ENCODE measurements around the gene FAAP24. TPM values are rescaled to one million over a fixed set of nuclear protein-coding genes. Genes with fewer than 3 reads are reported as not detected.
"Not testable (repeated sequence)": the region's sequence is repeated elsewhere in the genome, so short reads cannot be mapped to it uniquely, and the experiment has no call there.

FAAP24 gene
- polyA plus RNA-seq, 1 experiment: 1.8 TPM

GRCh38 chr19:33022472-33023116 lies 50.6 kb downstream of the FAAP24 start:
- Histone ChIP-seq H3K27ac (ENCODE audit: low read depth, low read length) (no peak overlapping the region), H3K27me3 (ENCODE audit: control insufficient read depth, insufficient read depth, low read length) (no peaks in the 10 kb centered on the region), H3K9me3 (ENCODE audit: control insufficient read depth, insufficient read depth, low read length) (no peaks in the 10 kb centered on the region; the same call in 1 of the 2 replicates), H3K4me3 (ENCODE audit: low read depth, low read length) (no peak overlapping the region)
- TF ChIP-seq, protein P1, sequence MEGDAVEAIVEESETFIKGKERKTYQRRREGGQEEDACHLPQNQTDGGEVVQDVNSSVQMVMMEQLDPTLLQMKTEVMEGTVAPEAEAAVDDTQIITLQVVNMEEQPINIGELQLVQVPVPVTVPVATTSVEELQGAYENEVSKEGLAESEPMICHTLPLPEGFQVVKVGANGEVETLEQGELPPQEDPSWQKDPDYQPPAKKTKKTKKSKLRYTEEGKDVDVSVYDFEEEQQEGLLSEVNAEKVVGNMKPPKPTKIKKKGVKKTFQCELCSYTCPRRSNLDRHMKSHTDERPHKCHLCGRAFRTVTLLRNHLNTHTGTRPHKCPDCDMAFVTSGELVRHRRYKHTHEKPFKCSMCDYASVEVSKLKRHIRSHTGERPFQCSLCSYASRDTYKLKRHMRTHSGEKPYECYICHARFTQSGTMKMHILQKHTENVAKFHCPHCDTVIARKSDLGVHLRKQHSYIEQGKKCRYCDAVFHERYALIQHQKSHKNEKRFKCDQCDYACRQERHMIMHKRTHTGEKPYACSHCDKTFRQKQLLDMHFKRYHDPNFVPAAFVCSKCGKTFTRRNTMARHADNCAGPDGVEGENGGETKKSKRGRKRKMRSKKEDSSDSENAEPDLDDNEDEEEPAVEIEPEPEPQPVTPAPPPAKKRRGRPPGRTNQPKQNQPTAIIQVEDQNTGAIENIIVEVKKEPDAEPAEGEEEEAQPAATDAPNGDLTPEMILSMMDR (IDR thresholded peaks at IDR 0.05; ENCODE audit: low read depth, low read length): no peak
- ChIA-PET POLR2A (no interaction called here), CTCF (no interaction called here)
- DNase-seq (ENCODE audit: low read depth, low spot score): no peak

DNA sequence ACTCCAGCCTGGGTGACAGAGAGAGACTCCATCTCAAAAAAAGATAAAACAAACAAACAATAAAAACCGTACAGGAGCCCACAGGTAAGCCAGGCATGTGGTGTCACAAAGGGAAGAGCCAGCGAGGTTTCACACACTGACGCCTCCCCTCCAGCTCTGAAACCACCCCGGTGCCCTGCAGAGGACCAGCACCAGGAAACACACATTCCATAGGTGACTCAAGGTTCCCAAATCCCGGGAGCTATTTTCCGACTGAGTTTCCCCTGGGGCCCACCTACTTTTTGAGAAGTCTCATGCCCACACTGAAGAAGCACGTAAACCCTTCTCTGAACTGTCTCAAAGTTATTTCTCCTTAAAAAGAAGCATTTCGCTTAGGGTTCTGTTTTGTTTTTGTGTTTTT lies 52.4 kb downstream of the FAAP24 start:
- H3K27ac ChIP-seq (ENCODE audit: low read depth, low read length): no peak overlapping the region
- no peaks in the 10 kb centered on the region for H3K27me3 ChIP-seq (ENCODE audit: control insufficient read depth, insufficient read depth, low read length)
- peaks cover 3% of the 10 kb centered on the region; the same call in 1 of the 2 replicates for H3K9me3 ChIP-seq (ENCODE audit: control insufficient read depth, insufficient read depth, low read length)
- TF ChIP-seq, protein P1 (IDR thresholded peaks at IDR 0.05; ENCODE audit: low read depth, low read length): no peak
- CTCF ChIA-PET: no interaction called here
- no peak overlapping the region for H3K4me3 ChIP-seq (ENCODE audit: low read depth, low read length)
- DNase-seq (ENCODE audit: low read depth, low spot score): no peak
- POLR2A ChIA-PET: no interaction called here

GRCh38 chr19:33025468-33026238 lies 53.6 kb downstream of the FAAP24 start:
- H3K27me3 ChIP-seq (ENCODE audit: control insufficient read depth, insufficient read depth, low read length); H3K4me3 ChIP-seq (ENCODE audit: low read depth, low read length); H3K27ac ChIP-seq (ENCODE audit: low read depth, low read length); DNase-seq (ENCODE audit: low read depth, low spot score); POLR2A ChIA-PET; CTCF ChIA-PET: not testable (repeated sequence)
- peaks cover 12% of the 10 kb centered on the region for H3K9me3 ChIP-seq (ENCODE audit: control insufficient read depth, insufficient read depth, low read length)

DNA sequence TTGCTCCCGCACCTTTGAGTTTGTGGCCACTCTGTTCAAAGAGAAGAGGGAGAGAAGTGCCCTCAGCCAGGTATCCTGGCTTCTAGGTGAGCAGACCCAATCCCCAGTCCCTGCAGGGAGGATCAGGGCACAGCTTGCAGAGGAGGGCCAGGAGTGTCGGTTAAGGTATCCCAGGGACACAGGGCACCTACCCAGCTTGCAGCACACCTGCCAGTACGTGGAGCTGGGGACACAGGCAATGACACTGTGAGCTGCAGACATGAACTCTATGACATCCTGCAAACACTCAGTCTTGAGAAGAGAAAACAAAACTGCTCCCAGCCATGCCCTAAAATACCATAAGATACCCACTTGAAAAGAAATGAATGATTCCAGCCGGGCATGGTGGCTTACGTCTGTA lies 54.6 kb downstream of the FAAP24 start:
- H3K27me3 ChIP-seq (ENCODE audit: control insufficient read depth, insufficient read depth, low read length); DNase-seq (ENCODE audit: low read depth, low spot score); POLR2A ChIA-PET; CTCF ChIA-PET; H3K27ac ChIP-seq (ENCODE audit: low read depth, low read length); H3K4me3 ChIP-seq (ENCODE audit: low read depth, low read length): not testable (repeated sequence)
- peaks cover 12% of the 10 kb centered on the region for H3K9me3 ChIP-seq (ENCODE audit: control insufficient read depth, insufficient read depth, low read length)

Other genes with a start within 250 kb of the FAAP24 start
- 0.15 TPM in 1 of 2 replicates, not detected in the other for gene SLC7A9, start 102.5 kb upstream of the FAAP24 start, polyA plus RNA-seq (2011; rRNA removed)
- 12.3 and 13.9 TPM in 2 replicates for gene CEP89, start 284 bp upstream of the FAAP24 start, polyA plus RNA-seq (2011; rRNA removed)
- 4.8 and 5.3 TPM in 2 replicates for gene RHPN2, start 92.6 kb downstream of the FAAP24 start, polyA plus RNA-seq (2011; rRNA removed)
- gene GPATCH1, start 108.9 kb downstream of the FAAP24 start, polyA plus RNA-seq (2011; rRNA removed): 7.0 and 7.9 TPM in 2 replicates
- not detected in 2 replicates for gene WDR88, start 159.9 kb downstream of the FAAP24 start, polyA plus RNA-seq (2011; rRNA removed)
- 9.5 and 15.8 TPM in 2 replicates for gene LRP3, start 222.1 kb downstream of the FAAP24 start, polyA plus RNA-seq (2011; rRNA removed)

All from AG04450 (cell line).